Fibroblast of peridontal ligament (primary cell): ENCODE data around the gene ATXN10.
A peak's percentile ranks its signal among the peaks of the same experiment; 100 is the strongest.
"Not testable (repeated sequence)": the region's sequence is repeated elsewhere in the genome, so short reads cannot be mapped to it uniquely, and the experiment has no call there.

Source experiments
- DNase-seq: peaks from one replicate; pipeline ENCODE4 v3.0.0-alpha.2; 2010; ENCODE audit errors: extremely low read depth

The ATXN10 gene

DNA sequence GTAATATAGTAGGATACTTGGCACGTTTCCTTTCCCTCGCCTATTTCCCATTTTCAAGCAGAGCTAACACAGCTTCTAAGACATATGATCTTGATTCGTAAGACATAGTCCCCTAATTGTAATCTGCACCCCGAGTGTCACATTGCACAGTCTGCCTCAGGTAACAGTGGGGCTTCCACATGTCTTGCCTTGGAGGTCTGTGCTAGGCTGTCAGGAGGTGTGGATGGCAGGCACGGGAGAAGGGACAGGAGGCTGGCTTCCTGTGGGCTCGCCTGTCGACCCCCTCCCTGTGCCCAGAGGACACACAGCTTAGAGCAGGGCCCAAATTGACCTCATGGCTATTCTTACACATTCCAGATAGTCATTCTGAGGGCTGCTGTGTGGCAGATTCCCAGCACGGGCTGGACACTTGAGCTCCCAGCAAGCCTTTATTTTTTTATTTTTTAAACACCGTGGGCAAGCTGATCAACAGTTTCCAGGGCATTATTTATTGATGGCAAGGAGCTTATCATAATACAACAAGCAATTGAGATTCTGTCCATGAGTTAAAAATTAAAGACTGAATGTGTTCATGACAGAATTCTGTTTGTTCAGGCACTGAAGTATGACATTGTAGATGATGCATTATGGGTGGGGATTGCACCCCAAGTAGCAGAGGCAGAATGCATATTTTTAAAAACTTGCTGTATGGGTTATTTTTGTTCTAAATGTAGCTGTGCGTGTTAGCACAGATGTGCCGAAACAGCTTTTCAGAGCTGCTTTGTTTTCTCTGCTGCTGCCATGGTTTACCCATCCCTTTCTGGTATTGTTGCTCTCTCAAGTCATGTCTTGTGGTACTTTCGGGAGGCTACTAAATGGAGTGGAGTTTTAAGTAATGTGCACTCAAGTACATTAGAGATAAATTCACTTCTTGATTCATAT, 113.0 kb downstream of the ATXN10 start:
- DNase-seq, result no peak

DNA sequence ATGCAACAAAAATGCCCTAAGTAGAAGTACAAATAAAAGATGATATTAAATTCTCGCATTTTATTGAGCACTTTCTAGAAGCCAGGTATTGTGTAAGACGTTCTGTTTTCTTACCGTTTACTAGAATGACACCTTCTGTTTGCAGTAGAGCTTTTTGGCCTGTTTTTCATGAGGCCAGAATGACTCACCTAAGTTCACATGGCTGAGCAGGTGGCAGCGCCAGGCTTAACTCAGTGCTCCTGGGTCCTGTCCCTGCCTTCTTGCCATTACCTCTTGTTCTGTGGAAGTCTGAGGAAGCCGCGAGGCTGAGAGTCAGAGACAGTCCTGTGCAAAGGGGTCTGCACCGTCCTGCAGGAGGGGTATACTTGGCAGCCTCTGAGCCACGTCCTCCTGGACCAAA, 113.8 kb downstream of the ATXN10 start:
- no peak for DNase-seq

DNA sequence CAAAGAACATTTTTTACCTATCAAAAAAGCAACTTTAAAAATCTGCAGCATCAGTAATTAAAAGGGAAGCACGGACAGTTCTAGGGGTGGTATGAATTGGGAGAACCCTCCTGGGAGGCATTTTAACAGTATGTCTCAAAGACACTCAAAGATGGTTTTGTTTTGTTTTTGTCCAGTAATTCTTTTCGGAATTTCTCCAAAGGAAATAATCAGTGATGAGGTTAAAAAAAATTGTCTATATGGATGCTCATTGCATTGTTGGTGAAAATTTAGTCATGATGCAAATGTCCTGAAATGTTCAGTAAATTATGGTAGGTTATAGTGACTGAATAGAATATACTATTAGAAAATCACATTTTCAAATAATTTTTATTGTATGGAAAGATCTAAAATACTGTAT, 115.1 kb downstream of the ATXN10 start:
- no peak for DNase-seq

DNA sequence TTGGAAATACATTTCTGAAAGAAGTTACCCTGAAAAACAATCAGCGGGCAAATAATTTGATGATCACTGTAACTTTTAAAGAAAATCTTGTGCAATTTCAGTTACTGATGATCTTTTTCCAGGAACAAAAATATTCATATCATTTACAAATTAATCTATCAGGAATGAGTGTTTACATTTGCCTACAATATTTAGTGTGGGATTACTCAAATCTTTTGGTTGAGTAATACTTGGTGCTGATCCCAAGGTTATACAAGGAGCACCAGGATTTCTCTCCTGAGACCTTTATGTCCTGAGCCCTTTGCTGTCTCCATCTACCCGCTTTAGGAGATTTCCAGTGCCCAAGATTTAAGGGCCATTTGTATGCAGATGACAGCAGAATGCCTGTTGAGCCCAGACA, 116.1 kb downstream of the ATXN10 start:
- DNase-seq, result peak; percentile 33

DNA sequence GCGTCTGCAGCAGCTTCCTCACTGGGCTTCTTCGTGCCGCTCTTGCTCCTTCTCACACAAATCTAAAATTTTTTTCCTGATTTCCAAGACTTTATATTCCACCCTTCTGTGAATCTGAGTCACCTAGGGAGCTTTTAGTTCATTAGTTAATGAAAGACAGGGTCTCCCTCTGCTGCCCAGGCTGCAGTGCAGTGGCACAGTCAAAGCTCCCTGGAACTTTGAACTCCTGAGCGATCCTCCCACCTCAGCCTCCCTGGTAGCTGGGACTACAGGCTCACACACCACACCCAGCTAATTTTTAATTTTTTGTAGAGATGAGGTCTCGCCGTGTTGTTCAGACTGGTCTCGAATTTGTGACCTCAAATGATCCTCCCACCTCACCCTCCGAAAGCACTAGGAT, 116.9 kb downstream of the ATXN10 start:
- DNase-seq, result no peak

DNA sequence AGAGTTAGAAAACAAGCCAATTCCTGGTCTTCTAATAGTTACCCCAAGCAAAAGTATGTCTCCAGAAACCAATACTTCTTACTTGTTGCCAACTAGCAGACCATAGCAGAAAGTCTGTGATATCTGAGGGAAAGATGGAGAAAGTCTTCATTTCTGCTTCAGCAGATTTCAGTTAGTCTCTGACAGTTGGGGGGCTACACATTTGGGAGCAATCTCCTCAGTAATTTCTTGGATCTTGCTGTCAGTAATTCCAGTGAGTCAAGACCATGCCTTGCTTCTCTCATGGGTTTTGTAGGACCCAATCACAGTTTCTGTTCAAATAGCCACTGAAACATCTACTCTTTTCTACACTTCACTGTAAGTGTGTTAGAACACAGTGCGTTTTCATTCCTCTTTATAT, 118.8 kb downstream of the ATXN10 start:
- no peak for DNase-seq

DNA sequence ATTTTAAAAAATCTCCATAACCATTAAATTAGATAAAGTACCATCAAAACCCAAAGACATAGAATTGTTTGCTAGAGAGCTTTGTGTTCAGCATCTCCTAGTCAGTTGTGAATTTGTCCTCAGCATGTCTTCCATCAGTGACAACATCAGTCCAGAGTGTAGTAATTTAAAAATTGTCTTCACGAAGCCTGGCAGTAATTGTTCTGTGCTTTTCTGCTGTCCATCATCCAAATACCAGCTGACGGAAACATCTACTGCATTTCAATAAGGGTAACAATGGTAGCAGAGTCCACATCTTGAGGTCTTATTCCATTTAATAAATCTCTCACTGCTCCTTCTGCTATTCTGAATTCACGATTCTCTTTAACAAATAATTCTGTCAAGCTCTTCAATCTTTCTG, 121.5 kb downstream of the ATXN10 start:
- DNase-seq, result no peak

DNA sequence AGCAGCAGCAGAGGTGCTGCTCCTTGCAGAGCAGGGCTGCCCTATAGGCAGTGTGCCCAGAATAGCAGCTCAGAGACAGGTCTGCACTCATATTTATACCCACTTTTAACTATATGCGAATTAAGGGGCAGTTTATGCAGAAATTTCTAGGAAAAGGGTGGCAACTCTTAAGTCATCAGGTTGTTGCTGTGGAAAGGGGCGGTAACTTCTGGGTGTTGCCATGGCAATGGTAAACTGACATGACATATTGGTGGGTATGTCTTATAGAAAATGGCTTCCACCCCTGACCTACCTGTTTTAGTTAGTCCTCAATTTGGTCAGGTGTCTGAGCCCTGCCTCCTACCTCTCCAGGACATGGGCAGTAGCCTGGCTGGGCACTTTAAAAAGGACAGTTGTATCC, 122.3 kb downstream of the ATXN10 start:
- DNase-seq, result no peak

DNA sequence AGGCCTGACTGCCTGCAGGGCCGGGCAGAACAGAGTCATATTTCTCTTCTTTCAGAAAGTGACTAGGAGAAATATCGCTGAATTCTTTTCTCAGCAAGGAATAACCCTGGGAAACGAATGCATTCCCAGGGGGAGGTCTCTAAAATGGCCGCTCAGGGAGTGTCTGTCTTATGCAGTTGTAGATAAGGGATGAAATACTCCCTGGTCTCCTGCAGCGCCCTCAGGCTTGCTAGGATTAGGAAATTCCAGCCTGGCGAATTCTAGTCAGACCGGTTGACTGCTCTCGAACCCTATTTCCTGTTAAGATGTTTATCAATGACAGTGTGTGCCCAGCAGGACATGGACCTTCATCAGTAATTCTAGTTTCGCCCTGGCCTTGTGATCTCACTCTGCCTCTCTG, 124.4 kb downstream of the ATXN10 start:
- not testable (repeated sequence) for DNase-seq

DNA sequence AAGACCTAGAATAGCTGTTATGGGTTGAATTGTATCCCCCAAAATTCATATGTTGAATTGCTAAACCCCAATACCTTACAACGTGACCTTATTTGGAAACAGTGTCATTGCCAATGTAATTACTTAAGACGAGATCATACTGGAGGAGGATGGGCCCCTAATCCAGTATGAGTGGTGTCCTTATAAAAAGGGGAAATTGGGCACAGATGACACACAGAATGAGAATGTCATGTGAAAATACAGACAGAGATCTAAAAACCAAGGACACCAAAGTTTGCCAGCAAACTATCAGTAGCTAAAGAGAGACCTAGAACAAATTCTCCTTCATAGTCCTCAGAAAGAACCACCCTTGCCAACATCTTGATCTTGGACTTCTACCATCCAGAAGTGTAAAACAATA, 127.7 kb downstream of the ATXN10 start:
- no peak for DNase-seq

DNA sequence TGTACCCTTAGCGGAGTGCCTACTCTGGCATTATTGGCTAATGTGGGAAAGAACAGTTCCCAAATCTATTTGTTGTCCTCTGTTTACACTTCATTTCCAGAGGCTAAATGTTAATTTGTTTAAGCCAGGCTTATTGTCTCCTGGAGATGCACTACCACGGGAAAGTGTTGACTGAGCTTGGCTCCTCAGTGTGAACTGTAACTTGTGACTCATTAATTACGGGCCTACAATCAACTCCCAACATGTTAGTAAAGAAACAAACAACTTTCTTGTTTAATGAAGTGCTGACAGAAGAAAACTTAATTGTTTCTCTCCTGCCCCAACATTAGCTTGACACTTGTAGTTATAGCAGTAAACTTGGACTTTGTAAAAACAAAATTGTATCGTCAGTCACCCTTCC, 130.4 kb downstream of the ATXN10 start:
- no peak for DNase-seq

DNA sequence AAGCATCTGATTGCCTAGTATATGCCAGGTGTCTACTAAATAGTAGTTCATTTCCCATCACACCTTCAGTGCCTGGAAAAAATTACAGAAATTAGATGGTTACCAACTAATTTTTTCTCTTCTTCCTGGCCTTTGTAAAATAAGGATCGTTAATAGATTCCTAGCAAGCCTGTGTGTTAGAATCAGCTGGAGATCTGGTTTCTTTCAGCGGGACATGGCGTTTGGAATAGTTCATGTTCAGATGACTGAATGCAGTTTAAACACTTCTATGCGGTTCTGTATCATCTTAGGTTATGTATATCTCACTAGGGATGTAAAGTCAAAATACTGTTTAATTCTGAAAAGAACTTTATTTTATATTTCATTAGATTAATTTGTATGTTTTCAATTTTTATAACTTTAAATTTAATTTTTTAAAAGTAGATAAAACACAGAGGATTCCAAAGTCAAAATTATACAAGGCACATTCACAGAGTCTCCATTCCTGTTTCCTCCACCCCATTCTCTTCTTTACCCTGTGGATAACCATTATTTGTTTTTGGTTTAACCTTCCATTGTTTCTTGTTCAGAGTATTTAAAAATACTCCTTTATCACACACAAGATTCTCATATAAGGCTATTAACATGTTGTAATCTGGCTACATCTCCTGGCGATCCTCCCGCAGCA, 132.8 kb downstream of the ATXN10 start:
- no peak for DNase-seq

DNA sequence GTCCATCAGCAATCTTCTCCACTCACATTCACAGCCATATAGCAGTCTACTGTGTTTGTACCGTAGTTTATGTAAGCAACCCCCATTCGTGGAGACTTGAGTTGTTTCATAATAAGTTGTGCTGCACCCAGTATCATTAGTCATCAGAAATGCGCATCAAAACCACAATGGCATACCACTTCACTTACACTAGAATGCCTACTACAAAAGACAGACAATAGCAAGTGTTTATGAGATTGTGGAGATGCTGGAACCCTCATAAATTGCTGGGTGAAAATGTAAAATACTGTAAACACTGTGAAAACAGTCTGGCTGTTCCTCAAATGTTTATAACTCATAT, 133.3 kb downstream of the ATXN10 start:
- peak; percentile 97 for DNase-seq

DNA sequence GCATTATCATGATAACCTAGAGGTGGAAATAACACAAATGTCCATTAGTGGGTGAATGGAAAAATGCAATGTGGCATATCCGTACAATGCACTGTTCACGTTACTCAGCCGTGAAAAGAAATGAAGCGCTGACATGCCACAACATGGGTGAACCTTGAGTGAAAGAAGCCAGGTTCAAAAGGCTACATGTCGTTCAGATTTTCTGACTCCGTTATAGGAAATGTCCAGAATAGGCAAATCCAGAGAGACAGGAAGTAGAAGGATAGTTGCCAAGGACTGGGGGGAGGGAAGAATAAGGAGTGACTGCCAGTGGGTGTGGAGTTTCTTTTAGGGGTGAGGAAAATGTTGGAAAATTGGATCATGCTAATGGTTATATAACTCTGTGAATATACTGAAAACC, 133.8 kb downstream of the ATXN10 start:
- no peak for DNase-seq

DNA sequence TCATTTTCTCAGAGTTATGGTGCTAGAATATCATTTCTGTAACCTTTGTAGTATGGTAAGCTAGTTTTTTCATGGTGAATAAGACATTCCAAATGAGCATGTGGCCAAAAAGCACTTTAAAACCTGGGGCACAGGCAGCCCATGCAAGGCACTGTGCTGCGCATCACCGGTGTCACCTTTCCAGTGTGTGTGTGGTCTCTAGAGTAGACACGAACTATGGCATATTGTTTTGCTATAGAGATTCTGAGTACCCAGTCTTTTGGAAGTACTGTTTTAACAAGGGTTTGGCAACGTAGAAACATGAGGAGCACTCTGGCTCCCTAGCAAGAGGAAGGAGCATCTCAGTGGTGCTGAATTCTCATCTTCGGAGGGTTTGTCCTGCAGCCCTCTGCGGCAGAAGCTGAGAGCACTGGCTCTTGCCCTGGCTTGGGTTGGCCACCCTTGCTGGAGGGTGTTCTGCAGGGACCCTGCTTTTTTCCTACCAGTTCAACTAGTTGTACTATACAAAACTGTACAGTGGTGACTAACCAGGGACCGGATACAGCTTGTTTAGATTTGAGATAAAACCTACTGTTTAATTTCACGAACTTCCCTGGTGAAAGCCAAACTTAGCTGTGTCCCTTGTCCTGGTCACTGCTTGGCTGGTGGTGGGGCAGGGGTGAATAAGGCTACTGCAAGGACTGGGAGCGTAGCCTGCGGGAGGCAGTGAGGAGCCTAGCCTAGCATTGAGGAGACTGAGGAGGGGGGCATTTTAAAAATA, 135.7 kb downstream of the ATXN10 start:
- DNase-seq, result no peak

DNA sequence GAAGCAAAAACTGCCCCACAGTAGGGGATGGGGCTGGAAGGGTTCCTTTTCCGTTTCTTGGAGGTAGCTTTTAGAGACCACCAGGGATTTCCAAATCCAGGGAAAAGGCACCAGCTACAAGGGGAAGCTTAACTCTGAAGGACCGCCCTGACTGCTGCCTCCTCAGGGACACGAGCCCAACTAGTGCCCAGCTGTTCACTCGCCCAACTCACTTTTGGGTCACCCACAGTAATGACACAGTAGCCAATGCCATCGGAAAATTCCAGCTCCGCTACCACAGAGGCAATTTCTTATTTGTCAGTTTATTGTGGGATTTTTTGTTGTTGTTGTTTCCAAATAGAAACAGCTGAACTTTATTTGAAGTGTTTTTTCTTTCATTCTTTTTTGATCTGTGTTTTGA, 141.3 kb downstream of the ATXN10 start:
- DNase-seq, result no peak

DNA sequence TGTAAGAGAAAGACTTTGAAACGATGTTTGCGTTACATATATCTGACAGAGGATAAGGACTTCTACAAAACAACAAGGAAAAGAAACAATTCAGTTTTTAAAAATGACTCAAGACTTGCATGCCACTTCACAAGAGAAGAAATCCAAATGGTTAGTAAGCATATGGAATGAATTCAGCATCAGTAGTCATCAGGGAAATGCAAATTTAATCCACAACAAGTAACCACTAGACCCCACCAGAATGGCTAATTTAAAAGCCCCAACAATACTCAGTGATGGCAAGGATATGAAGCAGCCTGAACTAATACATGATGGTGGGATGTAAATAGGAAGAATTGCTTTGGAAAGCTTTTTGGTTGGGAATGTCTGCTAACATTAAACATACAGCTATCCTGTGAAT, 142.6 kb downstream of the ATXN10 start:
- DNase-seq, result peak; percentile 48

DNA sequence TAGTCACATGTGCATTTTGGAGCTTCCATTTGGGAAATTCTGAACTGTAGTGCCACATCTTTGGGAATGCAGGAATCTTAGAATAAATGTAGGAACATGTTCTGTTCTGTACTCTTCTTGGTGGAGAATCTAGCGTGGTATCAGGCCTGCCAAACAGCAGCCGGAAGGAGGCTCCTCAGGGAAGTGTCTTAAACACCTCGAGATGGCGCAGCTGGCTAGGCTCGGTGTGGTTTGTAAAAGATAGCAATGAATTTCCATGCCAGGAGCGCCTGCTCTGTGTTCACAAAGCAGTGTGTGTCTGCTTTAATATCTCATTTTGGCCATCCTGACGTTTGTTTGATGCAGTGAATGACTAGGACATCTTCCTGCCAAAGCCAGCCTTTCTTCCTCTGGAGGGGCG, 145.1 kb downstream of the ATXN10 start:
- no peak for DNase-seq

DNA sequence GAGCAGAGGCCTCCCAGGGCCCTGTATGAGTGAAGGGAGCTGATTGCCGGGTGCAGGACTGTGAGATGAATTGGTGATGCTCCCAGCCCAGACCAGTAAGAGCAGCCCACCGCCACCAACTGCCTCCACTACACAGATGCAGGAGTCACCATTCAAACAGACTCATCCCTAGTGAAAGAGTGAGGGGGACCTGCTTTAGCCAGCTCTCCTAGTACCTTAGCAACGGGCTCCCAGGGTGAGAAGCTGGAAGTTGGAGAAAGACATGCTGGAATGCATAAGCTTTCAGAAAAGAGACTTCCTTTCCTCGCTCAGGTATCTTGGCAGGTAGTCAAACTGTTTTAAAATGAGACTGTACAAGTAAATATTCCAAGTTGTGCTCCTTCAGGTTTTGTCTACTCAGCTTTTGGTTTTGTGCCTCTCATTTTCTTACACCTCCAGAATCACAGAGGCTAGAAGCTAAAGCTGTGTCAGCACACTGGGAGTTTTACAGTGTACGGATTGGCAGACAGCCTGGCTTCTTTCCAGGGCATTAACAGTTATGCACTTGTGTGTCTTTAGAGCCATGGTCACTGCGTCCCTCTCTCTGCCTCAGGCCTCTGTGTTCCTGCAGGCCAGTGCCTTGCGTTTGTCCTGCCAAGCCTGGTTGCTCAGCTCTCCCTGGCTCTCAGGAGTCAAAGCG, 146.2 kb downstream of the ATXN10 start:
- no peak for DNase-seq

DNA sequence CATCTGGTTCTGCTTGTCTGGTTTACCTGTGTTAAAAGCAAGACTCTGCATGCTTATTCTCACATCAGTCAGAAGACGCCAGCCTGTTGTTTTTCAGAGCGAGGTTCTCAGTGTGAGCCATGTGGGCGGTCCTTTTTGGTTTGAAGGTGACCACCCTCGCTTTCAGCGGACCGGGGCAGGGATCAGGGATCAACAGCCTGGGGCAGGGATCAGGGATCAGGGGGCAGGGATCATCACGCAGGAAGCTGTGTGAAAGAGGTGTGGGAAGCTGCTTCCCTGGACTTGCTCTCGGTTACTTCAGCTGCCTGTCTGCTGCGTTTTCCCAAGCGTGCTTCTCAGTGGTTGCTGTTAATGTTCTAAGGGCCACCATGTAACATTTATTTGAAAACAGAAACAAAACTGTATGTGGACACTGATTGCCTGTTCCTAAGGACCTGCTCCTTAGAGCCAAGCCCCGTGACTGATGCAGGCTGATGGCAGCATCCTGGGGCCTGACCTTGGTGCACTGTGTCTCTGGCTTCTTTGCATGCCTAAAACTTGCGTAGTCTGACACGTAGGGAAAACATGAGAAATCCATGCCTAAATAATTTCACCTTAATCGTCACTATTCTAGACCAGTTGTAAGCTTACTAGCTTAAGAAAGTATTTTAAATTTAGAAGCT, 146.9 kb downstream of the ATXN10 start:
- DNase-seq, result no peak

DNA sequence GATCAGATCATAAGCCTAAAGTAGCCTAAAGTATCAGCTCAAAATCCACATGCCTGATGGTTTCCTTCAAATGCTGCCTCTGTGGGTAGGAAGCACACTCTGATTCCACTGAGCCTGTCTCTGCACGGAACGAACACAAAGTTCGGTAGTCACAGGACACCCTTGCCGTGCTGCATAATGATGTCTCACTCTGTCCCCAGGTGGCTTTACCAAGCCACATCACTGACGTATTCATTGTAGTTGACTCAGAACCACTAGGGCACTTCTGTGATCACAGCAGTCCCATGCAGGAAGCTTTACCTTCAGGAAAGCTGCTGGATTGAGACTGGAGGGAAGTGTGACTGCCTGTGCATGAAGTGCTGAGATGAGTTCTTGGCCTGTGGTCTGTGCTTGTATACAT, 147.7 kb downstream of the ATXN10 start:
- DNase-seq, result no peak

DNA sequence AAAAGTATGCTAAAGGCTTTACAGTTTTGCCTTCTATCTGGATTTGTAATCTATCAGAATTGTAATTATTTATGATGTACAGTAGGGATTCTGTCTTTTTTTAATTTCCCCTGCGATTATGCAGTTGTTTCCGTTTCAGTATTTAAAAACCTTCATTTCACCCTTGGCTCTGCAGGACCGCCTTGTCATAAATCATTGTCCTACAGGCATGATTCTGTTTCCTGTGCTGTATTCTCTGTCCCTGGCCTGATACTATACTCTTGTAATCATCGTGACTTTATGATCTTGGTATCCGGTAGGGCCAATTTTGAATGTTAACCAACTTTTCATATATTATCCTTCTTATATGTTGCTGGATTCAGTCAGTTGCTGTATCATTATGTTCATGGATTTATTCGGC, 151.7 kb downstream of the ATXN10 start:
- no peak for DNase-seq
